IPS-NIHi7 (cell line): ENCODE results near the gene METTL4.
"Not testable (repeated sequence)": the region's sequence is repeated elsewhere in the genome, so short reads cannot be mapped to it uniquely, and the experiment has no call there.

ENCODE experiments used
- DNase-seq: peaks from one replicate; pipeline ENCODE4 v3.0.0; 2012; ENCODE audit warnings: mixed read lengths; ENCODE audit errors: extremely low spot score

The METTL4 gene

DNA sequence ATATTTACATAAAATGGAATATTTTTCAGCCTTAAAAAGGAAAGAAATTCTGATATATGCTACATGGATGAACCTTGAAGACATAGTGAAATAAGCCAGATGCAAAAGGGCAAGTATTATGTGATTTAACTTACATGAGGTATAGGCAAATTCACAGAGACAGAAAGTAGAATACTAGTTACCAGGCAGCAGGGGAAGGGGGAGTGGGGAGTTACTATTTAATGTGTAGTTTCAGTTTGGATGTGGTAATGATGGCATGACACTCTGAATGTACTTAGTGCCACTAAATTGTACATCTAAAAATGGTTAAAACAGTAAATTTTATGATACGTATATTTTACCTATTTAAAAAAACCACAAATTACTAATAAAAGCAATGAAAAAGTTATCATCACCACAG lies 12.1 kb downstream of the METTL4 start:
- no peak for DNase-seq

DNA sequence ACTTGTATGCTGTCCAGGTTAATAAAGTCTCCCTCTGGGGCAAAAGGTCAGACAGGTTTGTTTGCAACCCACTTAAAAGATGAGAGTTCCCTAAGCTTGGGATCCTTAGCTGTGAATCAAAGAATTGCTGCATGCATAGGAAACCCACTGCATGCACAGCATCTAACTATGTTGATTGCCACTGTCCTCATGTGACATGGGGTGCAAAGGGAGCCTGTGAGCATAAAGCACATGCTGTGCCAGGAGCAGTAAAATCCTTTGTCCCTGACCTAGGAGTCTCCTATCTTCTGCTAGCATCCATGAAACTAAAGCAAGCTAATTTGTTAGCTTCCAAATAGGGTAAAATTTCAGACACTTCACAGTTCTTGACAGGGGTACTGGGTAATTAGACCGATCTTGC lies 13.8 kb downstream of the METTL4 start:
- no peak for DNase-seq

DNA sequence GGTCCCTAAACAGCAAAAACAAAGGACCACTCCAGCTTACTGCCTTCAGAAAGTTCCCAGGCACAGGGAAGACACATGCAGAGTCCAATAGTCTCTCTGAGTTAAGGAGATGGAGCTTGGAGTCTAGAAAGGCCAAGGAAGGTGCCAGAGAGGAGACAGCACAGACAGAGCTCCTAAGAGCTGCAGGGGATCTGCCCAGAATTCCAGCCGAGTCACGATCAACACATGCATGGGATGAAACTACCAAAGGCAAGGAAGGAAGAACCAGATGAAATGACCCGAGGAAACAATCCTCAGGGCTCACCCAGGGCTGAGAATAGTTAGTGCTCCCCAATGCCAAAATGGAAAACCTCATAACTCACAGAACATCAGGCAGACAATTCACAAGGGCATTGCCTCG lies 15.4 kb downstream of the METTL4 start:
- no peak for DNase-seq

DNA sequence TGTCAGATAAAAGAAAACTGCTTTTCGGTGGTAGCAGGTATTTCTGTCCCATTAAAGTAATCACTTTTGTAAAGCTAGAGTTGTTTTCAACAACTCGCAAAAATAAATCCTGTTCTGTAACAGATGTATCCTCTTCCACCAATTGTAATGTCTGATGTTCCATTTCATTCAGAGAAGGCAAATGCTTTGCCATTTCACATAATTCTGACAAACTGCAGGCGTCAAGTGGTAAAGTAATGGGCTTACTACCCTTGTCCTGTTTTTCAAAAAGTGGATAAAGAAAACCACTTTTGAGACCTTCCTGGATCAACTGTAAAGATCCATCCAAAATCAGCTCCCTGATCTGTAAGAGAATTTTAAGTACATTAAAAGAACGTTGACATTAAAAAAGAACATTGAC lies 16.6 kb downstream of the METTL4 start:
- DNase-seq, result no peak

DNA sequence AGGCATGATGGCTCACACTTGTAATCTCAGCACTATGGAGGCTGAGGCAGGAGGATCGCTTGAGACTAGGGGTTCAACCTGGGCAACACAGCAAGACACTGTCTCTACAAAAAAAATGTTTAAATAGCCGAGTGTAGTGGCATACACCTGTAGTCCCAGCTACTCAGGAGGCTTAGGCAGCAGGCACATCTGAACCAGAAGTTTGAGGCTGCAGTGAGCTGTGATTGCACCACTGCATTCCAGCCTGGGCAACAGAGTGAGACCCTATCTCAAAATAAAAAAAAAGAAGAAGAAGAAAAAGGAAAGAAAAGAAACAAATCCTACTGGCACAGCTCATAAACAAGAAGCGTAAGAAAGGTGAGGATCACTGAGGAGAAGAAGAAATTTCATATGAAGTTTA lies 19.9 kb downstream of the METTL4 start:
- DNase-seq, result no peak

DNA sequence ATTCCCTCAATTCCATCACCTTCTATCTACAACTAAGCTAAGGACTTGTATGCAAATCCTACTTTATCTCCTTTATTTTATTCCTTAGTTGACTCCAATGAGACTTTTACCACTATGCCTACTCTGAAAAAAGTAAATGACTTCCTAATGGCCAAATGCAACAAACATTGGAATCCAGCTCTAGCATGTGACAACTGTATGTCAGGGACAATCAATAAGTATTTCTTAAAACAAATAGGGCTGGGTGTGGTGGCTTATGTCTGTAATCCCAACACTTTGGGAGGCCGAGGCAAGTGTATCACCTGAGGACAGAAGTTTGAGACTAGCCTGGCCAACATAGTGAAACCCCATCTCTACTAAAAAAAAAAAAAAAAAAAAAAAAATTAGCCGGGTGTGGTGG lies 21.8 kb downstream of the METTL4 start:
- no peak for DNase-seq

DNA sequence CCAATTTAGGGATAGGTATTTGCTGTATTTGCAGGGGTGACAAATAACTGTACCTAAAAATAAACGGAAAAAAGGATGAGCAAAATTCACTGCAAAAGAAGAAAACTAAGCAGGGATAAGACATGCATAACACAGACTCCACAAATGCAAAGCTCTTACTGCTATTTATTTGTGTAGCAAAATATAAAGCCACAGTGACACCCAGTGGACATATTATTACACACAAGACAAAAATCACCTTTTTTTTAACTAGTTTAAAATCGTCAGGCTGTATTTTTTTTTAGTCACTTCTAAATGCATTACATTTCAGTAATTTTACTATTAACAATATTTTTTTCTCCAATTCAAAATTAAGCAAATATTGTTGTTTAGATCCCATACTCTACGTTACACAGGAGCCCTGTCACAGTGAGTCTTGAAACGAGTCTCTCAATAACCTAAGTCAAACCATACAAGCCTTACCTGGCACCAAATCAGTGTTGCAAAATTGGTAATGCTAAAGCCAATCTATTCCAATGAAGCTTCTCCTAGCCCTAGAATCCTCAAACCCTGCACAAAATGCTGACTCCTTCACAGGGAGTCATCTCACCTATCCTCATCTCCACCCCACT lies 23.7 kb downstream of the METTL4 start:
- DNase-seq, result no peak

DNA sequence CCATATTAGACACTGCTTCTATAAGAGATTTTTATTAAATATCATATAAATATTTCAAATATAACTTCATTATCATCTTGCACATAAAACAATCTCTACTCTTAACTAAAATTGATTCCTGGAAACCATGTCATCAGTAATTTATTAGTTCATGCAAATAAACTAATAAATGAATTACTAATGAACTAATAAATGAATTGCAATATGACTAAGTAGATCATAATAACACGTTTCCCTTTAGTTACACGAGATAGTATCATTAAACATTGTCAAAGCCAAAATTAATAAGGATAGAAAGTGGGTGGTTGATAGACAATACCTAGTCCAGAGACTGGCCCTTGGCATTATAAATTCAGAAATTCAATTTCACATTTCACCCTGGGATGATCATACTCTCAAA lies 26.1 kb downstream of the METTL4 start:
- DNase-seq, result no peak

DNA sequence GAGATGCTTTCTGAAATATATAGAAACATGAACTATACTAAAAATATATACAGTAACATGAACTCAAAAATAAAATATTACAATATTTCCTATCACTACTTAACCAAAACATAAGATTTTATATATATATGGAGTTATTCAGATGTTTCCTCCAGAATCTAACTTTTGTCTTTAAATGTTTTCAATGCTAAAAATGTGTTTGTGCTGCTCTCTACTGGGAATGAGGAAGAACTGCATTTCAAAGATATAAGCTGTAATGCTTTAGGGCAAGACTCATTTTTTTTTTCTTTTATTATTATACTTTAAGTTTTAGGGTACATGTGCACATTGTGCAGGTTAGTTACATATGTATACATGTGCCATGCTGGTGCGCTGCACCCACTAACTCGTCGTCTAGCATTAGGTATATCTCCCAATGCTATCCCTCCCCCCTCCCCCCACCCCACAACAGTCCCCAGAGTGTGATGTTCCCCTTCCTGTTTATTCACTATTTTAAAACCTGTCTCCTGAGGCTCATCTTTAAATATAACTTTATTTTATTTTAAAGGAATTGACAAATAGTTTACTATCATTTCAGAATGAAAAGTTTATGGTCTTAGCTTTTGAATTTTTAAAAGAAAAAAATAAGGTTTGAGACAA lies 29.3 kb downstream of the METTL4 start:
- DNase-seq, result not testable (repeated sequence)

DNA sequence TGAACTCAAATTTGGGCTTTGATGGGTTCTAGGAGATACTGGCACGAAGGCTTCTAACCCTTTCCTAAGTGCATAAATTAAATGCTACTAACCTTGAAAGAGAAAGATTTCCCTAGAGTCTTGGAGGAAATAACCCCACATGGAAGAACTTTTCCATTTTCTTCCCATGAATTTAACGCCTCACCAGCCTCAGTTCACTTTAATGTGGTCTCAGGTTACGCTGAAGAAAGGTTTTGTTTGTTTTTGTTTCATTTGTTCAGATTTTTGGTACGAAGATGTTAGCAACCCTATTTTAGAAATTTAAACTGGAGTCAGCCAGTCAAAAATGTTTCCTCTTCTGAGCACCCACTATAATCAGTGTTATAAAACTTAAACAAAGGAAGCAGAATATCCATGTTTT lies 30.7 kb downstream of the METTL4 start:
- DNase-seq, result no peak

DNA sequence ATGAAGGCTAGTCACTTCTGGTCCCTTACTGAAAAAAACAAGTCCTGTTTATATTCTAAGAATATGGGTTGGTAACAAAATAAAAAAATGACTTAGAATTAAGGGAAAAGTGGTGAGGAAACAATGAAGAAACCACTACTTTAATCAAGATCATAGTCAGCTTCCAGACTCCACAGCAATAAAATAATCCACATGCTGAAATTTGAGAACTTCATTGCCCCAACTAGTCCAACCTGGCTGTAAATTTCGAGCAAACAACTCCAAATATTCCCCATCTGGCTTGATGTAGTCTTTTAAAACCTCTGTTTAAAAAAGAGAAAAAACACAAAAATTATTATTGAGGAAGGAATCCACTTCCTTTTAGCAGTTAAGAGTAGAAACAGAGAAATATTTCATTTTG lies 32.5 kb downstream of the METTL4 start:
- DNase-seq, result no peak

DNA sequence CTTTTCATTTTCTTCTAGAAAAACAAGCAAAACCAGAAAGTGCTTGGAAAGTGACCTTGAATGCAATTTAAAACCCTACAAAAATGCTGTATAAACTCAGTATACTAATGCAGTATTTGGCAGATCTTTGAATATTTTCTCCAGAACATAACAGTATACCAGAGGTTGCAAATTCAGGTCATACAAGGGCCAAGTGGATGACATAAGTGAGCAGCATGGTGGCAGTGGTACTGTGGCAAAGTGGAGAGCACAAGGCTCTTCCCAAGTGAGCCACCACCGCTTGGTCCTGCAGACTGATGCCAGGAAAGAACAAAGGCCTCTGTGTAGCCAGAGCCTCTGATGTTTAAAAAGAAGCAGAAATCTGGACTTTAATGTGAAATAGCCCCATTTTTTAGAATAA lies 33.1 kb downstream of the METTL4 start:
- no peak for DNase-seq

DNA sequence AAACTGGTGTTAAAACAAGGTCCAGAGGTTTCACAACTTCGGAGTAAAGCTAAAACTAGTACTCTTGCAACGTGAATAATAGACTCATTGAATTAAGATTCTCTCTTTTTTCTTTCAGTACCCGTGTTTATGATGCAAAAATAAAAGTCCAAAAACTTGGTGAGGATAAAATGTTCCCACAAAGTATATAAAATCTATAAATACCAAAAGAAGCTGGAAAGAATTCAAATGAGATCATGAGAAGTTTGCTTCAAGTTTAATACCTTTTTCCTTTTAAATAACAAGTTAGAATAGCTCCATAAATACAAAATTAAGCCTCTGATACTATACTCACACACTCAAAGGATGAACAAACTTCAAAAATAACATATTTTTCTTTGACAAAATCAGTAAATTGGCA lies 34.0 kb downstream of the METTL4 start:
- no peak for DNase-seq

DNA sequence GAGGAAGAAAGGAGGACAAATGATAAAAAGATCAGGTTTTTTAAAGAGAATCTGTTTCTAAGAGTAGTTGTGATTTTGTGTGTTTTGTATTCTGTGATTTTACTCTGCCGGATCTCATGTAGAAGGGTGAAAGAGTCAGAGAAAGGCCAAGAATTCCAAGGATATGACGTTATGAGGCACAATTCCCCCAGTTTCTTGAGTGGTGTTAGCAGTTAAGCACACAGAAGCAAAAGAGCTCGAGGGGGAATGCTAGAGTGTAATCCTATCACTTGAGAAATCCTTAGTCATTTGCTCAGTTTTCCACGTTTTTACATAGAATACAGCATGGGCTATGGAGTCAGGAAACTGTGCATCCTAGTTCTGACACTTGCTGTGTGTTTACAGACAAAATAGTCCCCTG lies 34.8 kb downstream of the METTL4 start:
- DNase-seq, result no peak

DNA sequence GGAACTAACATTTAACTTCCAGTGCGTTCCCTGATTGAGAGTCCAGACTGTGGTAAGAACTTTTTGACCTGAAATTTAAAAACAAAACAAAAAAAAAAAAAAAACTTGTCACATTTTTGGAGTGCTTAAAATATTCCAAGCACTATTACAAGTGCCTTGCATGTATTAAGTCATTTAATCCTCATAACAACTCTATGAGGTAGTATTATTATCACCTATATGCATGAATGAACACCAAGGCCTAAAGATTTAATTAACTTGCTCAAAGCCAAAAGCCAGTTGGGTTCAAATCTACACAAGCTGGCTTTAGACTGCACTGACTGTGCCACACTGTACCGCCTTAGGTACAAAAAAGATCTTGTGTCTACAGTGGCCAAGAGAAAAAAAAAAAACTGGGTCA lies 35.2 kb downstream of the METTL4 start:
- DNase-seq, result no peak

DNA sequence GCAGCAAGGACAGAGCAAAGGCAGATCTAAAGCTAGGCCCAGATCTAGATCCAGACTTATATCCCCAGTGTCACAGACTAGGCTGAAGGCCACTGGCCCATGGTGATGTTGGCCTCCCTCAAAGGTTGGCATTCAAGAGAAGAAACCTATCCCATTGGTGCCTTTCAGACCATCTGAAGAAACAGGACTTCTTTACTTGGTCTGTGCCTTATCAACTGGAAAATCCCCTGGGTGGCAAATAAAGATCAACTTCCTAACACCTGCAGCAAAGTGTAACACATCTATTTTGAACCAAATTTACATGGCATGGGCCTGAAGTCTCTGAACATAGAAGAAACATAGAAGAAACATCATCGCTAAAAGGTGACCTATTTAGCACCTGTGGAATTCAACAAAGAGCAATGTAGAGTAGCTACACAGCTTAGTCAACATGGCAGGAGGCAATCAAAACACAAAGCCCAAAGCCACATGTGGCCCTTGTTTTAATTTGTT lies 35.8 kb downstream of the METTL4 start:
- DNase-seq, result no peak

DNA sequence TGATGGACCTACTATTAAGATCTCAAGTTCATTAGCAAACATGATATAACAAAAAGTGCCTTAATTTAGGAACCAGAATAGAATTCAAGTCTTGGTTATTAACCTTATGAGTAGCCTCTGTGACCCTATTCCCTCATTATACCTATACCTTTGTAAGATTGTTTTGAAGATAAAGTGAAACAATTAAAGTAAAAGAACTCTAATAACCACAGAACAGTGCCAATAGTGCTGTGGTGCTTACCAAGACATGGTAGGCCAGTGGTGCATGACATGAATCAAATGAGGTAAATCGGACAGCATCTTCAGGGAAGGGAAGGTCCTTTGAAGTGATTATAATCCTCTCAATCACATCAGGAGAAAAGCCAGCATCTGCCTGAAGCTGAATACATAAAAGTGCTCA lies 36.4 kb downstream of the METTL4 start:
- DNase-seq, result no peak

DNA sequence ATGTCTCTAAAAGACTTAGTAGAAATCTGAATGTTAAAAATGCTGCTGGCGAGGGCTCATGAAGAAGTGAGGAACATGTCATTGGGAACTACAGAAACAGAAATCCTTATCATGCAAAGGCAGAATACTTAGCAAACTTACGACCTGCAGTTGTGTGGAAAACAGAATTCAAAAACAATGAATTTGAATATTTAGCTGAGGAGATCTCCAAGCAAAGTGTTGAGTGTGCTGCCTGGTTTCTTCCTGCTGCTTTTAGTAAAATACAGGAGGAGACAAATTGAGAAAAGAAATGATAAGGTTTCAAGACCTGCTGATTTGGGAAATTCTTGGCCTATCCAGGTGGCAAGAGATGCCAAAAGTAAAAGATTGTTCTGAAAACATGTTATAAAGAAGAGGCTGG lies 38.5 kb downstream of the METTL4 start:
- no peak for DNase-seq

DNA sequence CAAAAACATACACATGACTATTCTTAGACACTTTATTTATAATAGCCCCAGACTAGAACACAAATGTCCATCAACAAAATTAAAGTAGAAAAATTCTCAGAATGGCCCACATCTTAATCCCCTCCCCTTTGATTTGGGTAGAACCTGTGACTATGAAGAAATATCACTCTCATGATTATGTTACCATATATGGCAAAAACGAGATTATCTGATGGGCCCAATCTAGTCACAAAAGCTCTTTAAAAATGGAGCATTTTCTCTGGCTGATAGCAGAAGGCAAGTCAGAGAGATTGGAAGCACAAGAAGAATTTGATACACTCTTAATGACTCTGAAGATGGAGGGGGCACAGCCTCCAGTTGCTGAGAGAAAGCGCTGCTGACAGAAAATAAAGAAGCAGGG lies 39.6 kb downstream of the METTL4 start:
- no peak for DNase-seq

DNA sequence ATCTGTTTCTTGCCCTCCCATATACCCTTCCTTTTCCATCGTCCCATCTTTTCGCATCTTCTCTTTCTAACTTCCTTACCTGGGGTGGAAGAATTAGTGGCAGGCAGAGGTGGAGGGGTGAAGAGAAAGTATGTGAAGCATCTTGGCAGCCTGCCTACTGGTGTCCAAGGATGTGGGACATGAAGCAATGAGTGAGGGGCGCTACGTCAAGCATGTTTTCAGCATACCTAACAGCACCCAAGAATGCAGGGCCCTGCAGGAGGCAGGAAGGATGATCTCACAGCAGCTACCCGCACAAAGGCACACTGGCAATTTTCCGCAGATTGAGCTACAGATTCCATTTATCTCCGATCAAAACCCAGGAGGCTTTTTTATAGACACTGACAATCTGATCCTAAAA lies 42.2 kb downstream of the METTL4 start:
- peak; percentile 20 for DNase-seq

DNA sequence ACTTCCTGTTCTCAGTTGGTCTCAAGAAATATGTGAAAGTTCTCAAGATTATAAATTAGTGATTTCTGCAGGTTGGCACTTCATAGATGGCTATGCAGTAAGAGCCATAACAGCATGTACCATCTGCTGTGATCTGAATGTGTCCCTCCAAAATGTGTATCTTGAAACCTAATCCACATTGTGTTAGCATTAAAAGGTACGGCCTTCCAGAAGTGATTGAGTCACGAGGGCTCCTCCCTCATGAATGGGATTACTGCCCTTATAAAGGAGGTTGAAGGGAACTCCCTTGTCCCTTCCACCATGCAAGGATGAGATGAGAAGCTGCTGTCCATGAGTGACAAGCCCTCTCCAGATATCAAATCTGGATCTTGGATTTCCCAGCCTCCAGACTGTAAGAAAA lies 45.0 kb downstream of the METTL4 start:
- DNase-seq, result no peak

DNA sequence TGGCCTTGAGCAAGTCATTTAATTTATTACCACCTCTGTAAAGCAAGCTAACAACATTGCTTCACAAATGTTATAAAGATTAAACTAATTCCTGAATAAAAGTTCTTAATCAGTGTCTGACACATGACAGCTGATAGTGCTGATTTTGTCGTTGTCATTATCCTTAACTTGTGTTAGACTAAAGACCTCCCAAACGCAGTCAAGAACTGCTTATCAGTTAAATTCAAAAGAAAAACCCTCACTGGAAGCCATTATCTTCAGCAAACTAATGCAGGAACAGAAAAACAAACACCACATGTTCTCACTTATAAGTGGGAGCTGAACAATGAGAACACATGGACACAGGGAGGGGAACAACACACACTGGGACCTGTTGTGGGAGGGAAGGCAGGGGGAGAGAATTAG lies 46.5 kb downstream of the METTL4 start:
- DNase-seq, result not testable (repeated sequence)

DNA sequence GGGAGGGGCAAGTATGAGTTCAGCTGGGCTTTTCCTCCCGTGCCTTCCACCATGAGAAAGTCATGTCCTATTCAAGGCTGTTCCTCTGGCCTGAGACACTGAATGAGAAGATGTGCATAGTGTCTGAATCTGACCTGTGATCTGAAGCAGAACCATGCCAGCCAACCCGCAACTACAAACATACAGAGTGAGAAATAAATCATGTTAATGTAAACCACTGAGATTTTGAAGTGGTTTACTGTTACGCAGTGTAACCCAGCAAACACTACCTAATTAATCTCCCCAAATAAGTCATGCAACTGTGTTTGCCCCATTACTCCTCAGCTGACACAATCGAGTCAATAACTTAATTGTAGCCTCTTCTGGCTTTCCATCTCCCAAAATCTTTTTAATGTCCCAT lies 49.2 kb downstream of the METTL4 start:
- DNase-seq, result no peak

DNA sequence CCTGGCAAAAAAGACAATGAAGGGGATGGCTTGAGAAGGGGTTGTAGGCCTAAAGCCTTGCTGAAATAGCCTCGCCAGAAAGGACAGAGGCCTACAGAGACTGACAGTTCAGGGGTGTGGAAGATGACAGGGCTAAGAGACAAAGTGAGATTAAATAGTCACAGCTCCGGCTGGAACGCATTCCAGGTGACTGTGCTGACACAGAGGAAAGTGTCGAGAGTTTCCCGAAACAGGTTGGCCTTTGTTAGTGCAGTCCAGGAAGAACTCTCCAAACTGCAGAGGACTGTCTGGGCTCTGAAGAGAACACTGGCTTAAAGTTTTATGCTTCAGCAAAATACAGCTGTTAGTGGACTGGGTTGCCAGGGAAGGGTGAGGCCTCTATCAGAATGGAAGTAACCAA lies 52.8 kb downstream of the METTL4 start:
- no peak for DNase-seq
